ENCODE data around the gene MTFR1L. TPM values are rescaled to one million over a fixed set of nuclear protein-coding genes. Genes with fewer than 3 reads are reported as not detected.

The MTFR1L gene
- total RNA-seq, 1 donor from 2014 or later: 44.6 TPM

- TF ChIP-seq EZH2 (IDR thresholded peaks at IDR 0.05; ENCODE audit: insufficient read depth, low read length) (no peak), CTCF (IDR thresholded peaks at IDR 0.05; ENCODE audit: insufficient read depth, low read depth, low read length) (no peak)
- peaks cover 16% of the 10 kb centered on the region for H3K27me3 Mint-ChIP-seq (ENCODE audit: low read depth, unreplicated experiment)
- Histone ChIP-seq H3K4me1 (ENCODE audit: insufficient read depth, low read length) (no peaks in the 10 kb centered on the region), H3K79me2 (ENCODE audit: insufficient read depth, low read length) (no peaks in the 10 kb centered on the region), H3K27me3 (ENCODE audit: insufficient read depth, low read length) (no peaks in the 10 kb centered on the region), H3K27ac (ENCODE audit: low read depth, low read length) (no peak overlapping the region), H4K20me1 (ENCODE audit: insufficient read depth, low read length) (no peaks in the 10 kb centered on the region), H2AFZ (ENCODE audit: low read depth, low read length) (no peak overlapping the region), H3K36me3 (ENCODE audit: insufficient read depth, low read length) (no peaks in the 10 kb centered on the region), H3K4me3 (ENCODE audit: insufficient read depth, low read depth, low read length) (no peak overlapping the region), H3K9me3 (ENCODE audit: insufficient read depth, low read depth, low read length) (no peaks in the 10 kb centered on the region), H3K9ac (ENCODE audit: low read length) (no peak overlapping the region), H3K4me2 (ENCODE audit: low read length) (no peak overlapping the region)
- no peaks in the 10 kb centered on the region for H3K9me3 Mint-ChIP-seq (ENCODE audit: unreplicated experiment)
- FAIRE-seq: no peak
- H3K36me3 Mint-ChIP-seq (ENCODE audit: low read depth, unreplicated experiment): peaks cover 2% of the 10 kb centered on the region
- H3K27ac Mint-ChIP-seq (ENCODE audit: unreplicated experiment): no peak overlapping the region
- no peak overlapping the region for H3K4me3 Mint-ChIP-seq (ENCODE audit: unreplicated experiment)
- no peak for DNase-seq (ENCODE audit: low read depth)
- no peaks in the 10 kb centered on the region for H3K4me1 Mint-ChIP-seq (ENCODE audit: low read depth, unreplicated experiment)
These were observed 61.5 kb downstream of the MTFR1L start for GRCh38 chr1:25881266-25881665.

Other genes with a start within 250 kb of the MTFR1L start
- gene MAN1C1, start 203.2 kb upstream of the MTFR1L start, total RNA-seq: 0.86 and 1.6 TPM in 2 replicates
- gene SELENON, start 19.8 kb upstream of the MTFR1L start, total RNA-seq: 64.1 and 67.0 TPM in 2 replicates
- 1.3 and 2.1 TPM in 2 replicates for gene AUNIP, start 39.5 kb downstream of the MTFR1L start, total RNA-seq
- 14.5 and 15.1 TPM in 2 replicates for gene PAQR7, start 55.8 kb downstream of the MTFR1L start, total RNA-seq
- gene STMN1, start 86.5 kb downstream of the MTFR1L start, total RNA-seq: 130 and 173 TPM in 2 replicates
- 13.6 and 14.1 TPM in 2 replicates for gene PAFAH2, start 178.1 kb downstream of the MTFR1L start, total RNA-seq
- 26.4 and 39.9 TPM in 2 replicates for gene EXTL1, start 201.8 kb downstream of the MTFR1L start, total RNA-seq
- gene SLC30A2, start 226.2 kb downstream of the MTFR1L start, total RNA-seq: not detected in 2 replicates
- not detected in 2 replicates for gene TRIM63, start 247.7 kb downstream of the MTFR1L start, total RNA-seq